HL-60 (cell line): ENCODE data around the gene CTBP2.
A peak's percentile ranks its signal among the peaks of the same experiment; 100 is the strongest.

Experiments
- DNase-seq, 2 experiments: peaks; one replicate each; pipeline ENCODE4 v3.0.0-alpha.2; 2010 to 2020; ENCODE audit warnings: low read depth in 1 of 2, low spot score in 1 of 2
- H3K27ac ChIP-seq: fragments of 250-450 bp; sonication (Bioruptor Pico); replicated peaks from 2 replicates; pipeline ENCODE4 v1.5.1; 2020; ENCODE audit warnings: mild to moderate bottlenecking, moderate library complexity
- H3K27me3 ChIP-seq: fragments of 250-450 bp; sonication (Bioruptor Pico); 2 replicates; pipeline ENCODE4 v1.5.1; 2021; ENCODE audit warnings: mild to moderate bottlenecking, moderate library complexity; ENCODE audit not compliant: insufficient read depth, poor library complexity, severe bottlenecking
- H3K4me3 ChIP-seq: replicated peaks from 2 replicates; pipeline ENCODE4 v1.5.1; 2011; ENCODE audit warnings: mild to moderate bottlenecking, control low read depth, low read length; ENCODE audit not compliant: insufficient read depth
- GABPA ChIP-seq: IDR thresholded peaks from 2 replicates; pipeline ENCODE4 v1.6.1; 2012; ENCODE audit warnings: low read depth
- POLR2AphosphoS5 ChIP-seq: IDR thresholded peaks from 2 replicates; pipeline ENCODE4 v1.6.1; 2012; ENCODE audit warnings: low read depth
- SPI1 ChIP-seq: IDR thresholded peaks from 2 replicates; pipeline ENCODE4 v1.6.1; 2012; ENCODE audit warnings: low read depth, mild to moderate bottlenecking, borderline replicate concordance
- TF ChIP-seq, protein P1 (sequence below): IDR thresholded peaks from 2 replicates; pipeline ENCODE4 v1.6.1; 2012; ENCODE audit warnings: low read depth; ENCODE audit not compliant: insufficient replicate concordance
- TF ChIP-seq, protein P2 (sequence below): IDR thresholded peaks from one replicate; pipeline ENCODE4 v1.5.1; 2011; ENCODE audit warnings: low read length, control low read depth, inconsistent platforms; ENCODE audit not compliant: insufficient read depth

The CTBP2 gene

DNA sequence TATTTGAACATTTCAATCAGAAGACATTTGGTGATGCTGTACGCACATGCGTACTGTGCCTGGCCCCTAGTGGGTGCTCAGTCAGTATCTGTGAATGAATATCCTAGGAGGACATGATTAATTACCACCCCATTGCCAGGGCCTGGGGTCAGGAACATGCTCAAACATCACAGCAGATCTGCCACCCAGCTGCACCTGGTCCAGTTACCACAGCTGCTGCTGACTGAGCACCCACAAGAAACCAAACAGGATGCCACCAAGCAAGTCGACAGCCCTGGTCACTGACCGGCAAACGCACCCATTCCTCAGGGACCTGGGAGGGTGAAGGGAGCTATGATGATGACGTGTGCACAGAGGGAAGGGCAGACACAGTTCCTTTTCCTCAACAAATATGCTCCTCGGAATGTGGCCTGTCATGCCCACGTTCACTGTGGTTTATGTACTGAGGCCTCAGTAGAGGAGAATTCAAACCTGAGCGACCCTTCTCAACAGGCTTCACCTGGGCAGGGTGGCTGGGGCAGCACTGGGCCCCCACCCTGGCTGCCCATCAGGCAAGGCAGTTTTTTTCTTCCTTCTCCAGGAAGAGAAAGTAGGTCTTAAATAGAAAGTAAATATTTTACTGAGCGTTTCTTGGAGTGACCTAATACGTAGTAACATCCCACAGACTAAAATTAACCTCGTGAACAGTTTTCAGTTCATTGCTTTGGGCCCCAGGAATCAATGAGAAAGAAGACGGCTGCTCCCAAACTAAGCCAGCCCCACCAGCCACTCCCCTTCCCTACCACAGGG lies 13.4 kb downstream of the CTBP2 start:
- Histone ChIP-seq H3K27me3 (no peaks in the 10 kb centered on the region), H3K4me3 (no peak overlapping the region), H3K27ac (peak overlapping the region; percentile 63)
- DNase-seq = peak in 1 of 2 experiments; percentile 35
- no peak for TF ChIP-seq SPI1
- no peak for TF ChIP-seq GABPA
- TF ChIP-seq, protein P1, sequence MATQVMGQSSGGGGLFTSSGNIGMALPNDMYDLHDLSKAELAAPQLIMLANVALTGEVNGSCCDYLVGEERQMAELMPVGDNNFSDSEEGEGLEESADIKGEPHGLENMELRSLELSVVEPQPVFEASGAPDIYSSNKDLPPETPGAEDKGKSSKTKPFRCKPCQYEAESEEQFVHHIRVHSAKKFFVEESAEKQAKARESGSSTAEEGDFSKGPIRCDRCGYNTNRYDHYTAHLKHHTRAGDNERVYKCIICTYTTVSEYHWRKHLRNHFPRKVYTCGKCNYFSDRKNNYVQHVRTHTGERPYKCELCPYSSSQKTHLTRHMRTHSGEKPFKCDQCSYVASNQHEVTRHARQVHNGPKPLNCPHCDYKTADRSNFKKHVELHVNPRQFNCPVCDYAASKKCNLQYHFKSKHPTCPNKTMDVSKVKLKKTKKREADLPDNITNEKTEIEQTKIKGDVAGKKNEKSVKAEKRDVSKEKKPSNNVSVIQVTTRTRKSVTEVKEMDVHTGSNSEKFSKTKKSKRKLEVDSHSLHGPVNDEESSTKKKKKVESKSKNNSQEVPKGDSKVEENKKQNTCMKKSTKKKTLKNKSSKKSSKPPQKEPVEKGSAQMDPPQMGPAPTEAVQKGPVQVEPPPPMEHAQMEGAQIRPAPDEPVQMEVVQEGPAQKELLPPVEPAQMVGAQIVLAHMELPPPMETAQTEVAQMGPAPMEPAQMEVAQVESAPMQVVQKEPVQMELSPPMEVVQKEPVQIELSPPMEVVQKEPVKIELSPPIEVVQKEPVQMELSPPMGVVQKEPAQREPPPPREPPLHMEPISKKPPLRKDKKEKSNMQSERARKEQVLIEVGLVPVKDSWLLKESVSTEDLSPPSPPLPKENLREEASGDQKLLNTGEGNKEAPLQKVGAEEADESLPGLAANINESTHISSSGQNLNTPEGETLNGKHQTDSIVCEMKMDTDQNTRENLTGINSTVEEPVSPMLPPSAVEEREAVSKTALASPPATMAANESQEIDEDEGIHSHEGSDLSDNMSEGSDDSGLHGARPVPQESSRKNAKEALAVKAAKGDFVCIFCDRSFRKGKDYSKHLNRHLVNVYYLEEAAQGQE = no peak
- TF ChIP-seq, protein P2, sequence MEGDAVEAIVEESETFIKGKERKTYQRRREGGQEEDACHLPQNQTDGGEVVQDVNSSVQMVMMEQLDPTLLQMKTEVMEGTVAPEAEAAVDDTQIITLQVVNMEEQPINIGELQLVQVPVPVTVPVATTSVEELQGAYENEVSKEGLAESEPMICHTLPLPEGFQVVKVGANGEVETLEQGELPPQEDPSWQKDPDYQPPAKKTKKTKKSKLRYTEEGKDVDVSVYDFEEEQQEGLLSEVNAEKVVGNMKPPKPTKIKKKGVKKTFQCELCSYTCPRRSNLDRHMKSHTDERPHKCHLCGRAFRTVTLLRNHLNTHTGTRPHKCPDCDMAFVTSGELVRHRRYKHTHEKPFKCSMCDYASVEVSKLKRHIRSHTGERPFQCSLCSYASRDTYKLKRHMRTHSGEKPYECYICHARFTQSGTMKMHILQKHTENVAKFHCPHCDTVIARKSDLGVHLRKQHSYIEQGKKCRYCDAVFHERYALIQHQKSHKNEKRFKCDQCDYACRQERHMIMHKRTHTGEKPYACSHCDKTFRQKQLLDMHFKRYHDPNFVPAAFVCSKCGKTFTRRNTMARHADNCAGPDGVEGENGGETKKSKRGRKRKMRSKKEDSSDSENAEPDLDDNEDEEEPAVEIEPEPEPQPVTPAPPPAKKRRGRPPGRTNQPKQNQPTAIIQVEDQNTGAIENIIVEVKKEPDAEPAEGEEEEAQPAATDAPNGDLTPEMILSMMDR = no peak
- TF ChIP-seq POLR2AphosphoS5 = 0 out of 2 replicates have a peak, but pooled peaks have one; percentile 19

DNA sequence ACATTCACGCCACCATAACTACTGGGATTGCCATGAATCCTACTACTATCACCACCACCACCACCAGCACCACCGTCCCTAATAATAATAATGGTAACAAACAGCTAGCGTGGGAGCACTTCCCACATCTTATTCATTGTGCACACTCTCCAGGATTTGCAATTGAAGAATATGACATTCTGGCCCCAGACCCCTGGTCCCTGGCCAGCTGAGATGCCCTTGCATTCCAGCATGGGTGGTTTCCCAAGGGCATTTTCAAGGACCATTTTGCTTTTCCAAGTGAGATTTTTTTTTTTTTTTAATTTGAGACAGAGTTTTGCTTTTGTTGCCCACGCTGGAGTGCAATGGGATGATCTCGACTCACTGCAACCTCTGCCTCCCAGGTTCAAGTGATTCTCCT lies 14.7 kb downstream of the CTBP2 start:
- no peak overlapping the region for H3K4me3 ChIP-seq
- no peak for DNase-seq
- H3K27ac ChIP-seq = no peak overlapping the region
- H3K27me3 ChIP-seq = no peaks in the 10 kb centered on the region
- TF ChIP-seq, protein P2 = no peak
- TF ChIP-seq POLR2AphosphoS5 (no peak), GABPA (no peak), SPI1 (no peak)
- TF ChIP-seq, protein P1 = no peak

DNA sequence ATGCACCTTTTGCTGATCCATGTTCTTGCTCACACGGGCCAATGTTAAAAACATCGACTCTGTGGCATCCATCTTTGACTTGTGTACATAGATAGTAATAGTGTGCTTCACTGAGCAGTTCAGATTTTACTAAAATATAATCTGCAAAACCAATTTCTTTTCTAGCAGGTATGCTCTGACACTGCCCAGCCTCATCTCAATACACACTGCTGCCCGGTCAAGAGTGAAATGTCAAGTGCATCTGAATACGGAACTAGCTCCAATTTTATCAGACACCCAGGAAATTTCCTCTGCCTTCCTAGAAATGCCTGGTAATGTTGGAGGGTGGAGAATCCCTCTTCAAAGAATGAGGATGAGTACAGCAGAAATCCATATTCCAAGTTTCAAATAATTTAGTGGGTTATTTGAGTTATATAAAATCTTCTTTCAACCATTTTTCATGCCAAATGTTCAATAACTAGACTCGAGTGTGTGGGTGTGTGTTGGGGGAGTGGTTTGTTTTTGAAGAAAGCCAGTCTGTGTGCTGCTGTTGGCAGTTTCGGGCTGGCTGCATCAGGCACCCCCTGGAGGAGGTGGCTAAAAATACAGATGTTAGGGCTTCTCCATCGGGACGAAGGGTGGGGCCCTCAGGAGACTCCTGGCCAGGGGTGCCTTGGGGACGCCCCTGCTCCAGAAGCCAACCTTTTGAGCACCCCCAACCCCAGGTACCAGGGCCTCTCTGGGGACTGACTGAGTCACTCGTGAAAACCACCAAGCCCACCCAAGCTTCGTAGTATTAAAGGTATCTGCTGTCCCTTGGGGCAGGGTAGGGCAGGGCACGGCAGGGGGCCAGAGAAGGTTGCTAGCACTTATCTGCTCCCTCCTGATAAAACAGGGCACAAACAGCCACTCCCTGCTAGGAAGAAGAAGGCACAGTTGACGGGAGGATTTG lies 15.4 kb downstream of the CTBP2 start:
- peak in 1 of 2 experiments; percentile 44 for DNase-seq
- Histone ChIP-seq H3K4me3 (no peak overlapping the region), H3K27ac (no peak overlapping the region), H3K27me3 (no peaks in the 10 kb centered on the region)
- TF ChIP-seq, protein P1 = no peak
- TF ChIP-seq POLR2AphosphoS5 (no peak), SPI1 (no peak), GABPA (no peak)
- TF ChIP-seq, protein P2 = no peak
